Cerebellar nuclear complex (tissue), 1 donor: ENCODE measurements around the gene PAOX.
A peak's percentile ranks its signal among the peaks of the same experiment; 100 is the strongest.
"Not testable (repeated sequence)": the region's sequence is repeated elsewhere in the genome, so short reads cannot be mapped to it uniquely, and the experiment has no call there.

Experiments used
- DNase-seq, 2 experiments: peaks; one replicate each; lab custom pipeline; 2025; lab: John Stamatoyannopoulos, UW

PAOX gene

DNA sequence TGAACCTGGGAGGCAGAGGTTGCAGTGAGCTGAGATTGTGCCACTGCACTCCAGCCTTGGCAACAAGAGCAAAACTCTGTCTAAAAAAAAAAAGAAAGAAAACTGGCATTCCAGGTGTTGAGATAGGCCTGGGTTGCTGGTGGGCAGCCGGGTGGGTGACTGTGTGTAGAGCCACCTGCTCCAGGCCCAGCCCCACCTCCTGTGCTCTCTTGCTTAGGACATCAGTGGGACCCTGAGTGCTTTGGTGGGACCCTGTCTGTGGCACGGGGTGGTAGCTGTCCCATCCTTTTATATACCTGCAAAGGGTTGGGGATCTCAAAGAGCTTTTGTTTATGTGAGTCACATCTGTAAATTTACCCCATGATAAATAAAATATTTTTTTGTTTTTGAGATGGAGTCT is 6.2 kb downstream of the PAOX start:
- DNase-seq, result no peak

DNA sequence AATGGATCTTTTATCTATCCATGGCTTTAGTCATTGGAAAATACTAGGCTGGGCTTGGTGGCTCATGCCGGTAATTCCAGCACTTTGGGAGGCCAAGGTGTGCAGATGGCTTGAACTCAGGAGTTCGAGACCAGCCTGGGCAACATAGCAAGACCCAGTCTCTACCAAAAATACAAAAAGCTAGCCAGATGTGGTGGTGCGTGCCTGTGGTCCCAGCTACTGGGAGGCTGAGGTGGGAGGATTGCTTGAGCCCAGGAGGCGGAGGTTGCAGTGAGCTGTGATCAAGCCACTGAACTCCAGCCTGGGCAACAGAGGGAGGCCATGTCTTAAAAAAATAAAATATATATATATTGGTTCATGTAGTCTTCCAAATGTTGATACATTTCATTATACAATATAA is 7.9 kb downstream of the PAOX start:
- not testable (repeated sequence) for DNase-seq

DNA sequence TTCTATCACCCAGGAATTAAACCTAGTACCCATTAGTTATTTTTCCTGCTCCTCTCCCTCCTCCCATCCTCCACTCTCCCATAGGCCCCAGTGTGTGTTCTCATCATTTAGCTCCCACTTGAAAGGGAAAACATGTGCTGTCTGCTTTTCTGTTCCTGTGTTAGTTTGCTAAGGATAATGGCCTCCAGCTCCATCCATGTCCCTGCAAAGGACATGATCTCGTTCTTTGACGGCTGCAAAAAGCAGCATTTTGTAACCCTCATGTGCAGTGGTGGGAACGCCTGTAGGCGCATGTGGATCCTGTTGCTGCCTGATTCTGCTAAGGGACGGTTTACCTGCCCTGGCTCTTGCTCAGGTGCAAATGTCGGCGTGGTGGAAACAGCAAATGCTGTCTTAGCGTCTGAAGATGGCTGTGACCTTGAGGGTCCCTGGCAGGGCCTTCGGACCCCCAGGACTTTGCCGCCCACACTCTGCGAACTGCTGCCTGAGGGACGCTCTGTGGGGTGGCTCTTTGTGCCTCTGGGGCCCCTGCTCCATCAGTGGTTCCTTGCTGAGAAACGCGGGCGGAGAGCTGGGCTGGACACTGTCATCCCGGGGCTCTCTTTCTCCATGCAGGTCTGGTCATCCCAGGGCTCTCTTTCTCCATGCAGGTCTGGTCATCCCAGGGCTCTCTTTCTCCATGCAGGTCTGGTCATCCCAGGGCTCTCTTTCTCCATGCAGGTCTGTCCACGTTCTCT is 9.3 kb downstream of the PAOX start:
- DNase-seq, result no peak

DNA sequence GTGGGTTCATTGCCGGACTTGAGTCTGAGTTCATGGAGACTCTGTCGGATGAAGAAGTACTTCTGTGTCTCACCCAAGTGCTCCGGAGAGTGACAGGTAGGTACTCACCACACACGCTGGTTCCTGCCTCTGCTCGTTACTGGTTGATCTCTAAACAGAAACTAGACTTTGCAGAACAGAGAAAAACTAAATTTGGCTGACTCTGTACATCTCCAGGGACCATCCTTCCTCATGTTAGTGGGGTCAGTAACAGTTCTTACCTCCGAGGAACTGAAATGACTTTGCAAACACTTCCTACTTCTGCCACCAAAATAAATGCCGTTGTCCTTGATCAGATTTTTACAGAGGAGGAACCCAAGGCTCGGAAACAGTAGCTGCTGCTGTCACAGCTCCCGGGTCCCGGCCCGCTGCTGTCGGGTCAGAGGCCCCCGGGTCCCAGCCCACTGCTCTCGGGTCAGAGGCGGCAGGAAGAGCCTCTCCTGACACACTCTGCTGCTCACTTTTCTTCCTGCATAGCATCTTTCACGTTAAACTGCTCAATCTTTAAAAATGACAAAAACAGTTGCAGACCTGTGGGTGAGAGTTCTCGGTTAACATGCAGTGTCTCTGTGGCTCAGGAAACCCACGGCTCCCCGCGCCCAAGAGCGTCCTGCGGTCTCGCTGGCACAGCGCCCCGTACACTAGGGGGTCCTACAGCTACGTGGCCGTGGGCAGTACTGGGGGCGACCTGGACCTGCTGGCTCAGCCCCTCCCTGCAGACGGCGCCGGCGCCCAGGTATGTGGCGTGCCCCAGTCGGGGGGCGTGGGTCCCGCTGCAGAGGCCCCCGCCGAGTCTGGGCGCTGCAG is 10.1 kb downstream of the PAOX start:
- no peak for DNase-seq

DNA sequence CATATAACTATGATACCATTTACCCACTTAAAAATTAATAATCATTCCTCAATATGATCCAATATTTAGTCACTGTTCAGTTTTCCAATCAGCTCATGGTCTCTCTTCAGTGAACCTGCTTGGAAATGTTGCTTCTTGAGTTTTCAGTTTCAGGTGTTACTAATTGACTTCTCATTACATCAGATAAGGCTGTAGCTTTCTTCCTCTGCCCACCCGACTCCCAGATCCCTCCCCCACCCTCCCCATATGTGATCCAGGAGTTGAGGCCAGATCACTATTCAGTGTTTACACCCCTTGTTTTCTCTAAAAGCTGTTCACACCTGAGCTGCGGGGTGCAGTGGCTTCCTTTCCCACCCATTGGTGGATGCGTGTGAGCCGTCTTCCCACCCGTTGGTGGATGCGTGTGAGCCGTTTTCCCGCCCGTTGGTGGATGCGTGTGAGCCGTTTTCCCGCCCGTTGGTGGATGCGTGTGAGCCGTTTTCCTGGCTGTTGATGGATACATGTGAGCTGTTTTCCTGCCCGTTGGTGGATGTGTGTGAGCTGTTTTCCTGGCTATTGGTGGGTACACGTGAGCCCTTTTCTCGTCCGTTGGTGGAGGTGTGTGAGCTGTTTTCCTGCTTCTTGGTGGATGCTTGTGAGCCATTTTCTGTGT is 11.7 kb downstream of the PAOX start:
- no peak for DNase-seq

DNA sequence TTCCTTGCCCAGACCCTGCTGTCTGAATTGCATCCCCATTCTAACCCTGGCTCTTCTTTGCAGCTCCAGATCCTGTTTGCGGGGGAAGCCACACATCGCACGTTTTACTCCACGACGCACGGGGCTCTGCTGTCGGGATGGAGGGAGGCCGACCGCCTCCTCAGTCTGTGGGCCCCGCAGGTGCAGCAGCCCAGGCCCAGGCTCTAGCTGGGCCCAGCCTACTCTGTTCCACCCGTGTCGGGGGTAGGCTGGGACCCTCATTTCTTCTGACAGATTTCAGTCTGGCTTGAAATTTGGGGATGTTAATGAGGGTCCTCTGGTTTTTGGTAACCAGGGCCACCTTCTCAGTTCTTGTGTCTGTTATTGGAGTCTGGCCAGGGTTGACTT is 12.2 kb downstream of the PAOX start:
- DNase-seq, result no peak

DNA sequence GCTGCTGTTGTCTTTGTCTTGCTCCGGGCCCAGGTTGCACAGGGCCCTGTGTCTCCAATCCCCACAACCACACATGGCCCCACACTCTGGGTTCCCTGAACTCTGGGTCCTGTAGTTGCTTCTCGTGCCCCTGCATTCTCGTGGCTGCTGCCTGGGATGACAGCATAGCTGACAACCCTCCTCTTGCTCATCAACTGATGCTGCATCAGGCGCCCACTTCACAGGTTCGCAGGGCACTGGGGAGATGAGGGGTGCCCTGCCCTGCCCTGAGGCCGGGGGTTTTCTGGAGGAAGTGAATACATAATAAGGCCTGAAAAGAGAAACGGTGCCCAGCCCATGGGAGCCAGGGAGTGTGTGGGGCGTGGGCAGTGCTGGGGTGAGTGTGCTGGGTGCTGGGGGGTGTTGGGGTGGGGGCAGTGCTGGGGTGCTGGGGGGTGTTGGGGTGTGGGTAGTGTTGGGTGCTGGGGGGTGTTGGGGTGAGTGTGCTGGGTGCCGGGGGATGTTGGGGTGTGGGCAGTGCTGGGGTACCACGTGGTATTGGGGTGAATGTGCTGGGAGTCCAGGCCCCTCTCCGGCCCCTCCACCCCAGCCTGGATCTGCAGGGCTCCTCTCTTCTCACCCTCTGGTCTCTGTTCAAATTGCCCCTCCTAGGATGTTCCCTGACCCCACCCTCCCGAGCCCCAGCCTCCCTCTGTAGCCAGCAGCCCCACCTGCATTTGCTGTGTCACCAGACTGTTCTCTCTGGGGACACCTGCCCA is 12.9 kb downstream of the PAOX start:
- DNase-seq, result no peak

DNA sequence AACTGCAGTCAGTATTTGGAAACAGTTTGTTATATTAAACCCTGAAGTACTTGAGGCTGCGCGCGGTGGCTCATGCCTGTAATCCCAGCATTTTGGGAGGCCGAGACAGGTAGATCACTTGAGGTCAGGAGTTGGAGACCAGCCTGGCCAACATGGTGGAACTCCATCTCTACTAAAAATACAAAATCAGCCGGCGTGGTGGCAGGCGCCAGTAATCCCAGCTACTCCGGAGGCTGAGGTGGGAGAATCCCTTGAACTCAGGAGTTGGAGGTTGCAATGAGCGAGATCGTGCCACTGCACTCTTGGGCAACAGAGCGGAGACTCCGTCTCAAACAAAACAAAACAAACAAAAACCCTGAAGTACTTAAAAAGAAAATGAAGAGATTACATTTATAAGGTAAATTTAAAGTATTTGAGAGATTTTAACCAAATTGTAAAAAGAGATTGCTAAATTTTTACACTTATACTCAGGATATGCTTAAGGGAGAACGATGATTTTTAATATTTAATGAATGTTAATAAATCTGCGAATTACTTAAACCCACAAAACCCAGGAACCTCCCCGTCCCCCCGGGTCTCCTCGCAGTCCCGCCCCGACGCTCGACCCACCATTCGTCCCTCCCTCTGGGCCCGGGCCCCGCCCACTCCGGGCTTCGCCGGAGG is 14.5 kb downstream of the PAOX start:
- DNase-seq, result no peak

DNA sequence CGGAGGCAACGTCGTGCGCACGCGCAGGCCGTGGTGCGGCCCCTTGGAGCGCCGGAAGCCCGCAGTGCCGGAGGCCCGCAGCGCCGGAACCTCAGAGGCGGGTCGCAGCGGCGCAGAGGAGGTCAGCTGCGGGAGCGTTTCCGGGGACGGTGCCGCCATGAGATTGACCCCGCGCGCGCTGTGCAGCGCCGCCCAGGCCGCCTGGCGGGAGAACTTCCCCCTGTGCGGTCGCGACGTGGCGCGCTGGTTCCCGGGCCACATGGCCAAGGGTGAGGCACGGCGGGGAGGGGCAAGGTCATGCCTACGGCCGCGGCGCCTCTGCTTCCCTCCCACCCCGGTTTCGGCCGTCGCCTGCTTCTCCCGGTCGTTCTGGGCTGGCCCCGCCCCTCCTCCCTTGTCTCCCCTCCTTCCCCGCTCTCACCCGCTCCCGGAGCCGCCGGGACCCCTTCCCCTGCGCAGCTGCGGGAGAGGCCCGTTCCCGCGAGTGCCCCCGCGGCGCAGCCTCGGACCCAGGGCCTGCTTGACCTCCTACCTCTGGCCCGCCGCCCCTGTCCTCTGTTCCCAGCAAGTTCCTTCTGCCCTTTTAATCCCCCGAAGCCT is 15.1 kb downstream of the PAOX start, which contains the start of gene MTG1:
Gene MTG1 (plus strand): TSS at position 94 of the 600 bp plus-strand sequence. CDS start 64 bp downstream, at position 158.
- DNase-seq, result peak; percentile 38 to 68

DNA sequence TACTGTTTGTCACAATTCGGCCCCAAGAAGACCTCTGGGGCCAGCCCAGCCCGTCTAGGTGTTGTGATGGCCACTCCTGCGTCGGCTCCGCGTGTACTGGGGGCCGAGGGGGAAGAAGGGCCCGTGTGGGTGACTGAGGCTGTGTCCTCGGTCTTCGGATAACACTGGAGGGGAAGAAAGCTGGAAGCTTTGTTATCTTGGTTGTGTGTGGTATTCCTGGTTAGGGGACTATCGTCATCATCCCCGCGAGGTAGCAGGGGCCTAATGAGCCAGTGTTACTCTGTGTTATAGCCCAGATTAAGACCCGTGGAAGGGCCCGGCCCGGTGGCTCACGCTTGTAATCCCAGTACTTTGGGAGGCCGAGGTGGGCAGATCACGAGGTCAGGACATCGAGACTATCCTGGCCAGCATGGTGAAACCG is 15.7 kb downstream of the PAOX start:
- DNase-seq, result no peak

DNA sequence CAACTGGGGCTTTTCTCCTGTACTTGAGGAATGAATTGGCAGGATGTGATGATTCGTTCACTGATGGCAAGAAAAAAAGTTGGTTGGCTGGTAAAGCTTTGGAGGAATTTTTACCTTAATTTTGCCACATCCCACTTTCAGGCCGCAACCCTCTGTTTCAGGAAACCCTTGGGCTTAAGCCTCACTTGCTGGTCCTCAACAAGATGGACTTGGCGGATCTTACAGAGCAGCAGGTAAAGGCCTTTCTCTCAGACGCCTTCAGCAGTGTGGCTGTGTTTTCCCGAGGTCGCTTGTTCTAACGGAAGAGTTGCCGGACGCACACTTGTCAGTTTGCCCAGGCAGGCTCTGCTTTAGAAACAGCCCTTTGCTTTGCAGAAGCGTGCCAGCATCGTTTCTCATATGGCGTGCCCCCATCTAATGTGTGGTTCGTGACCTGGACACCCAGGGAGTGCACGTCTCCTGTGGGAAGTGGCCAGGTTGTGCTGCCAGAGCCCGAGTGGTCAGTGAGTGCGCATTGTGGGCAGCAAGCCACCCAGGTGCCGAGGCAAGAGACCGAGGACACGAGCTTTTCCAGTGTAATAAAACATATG is 17.1 kb downstream of the PAOX start:
- DNase-seq, result no peak

DNA sequence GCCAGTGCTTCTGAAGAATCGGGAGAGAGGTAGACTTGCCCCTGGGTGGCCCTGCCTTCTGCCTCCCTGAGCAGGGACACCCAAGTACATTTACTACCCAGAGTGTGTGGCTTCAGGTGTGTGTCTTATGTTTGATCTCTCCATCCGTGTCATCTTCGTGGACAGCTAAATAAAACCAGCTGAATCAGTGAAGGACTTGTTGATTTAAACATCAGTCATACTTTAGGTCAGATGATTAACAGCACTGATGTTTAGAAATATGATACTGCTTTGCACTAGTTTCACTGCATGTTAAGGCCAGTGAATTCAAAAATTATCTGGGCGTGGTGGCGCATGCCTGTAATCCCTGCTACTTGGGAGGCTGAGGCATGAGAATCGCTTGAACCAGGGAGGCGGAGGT is 18.9 kb downstream of the PAOX start:
- DNase-seq, result no peak

DNA sequence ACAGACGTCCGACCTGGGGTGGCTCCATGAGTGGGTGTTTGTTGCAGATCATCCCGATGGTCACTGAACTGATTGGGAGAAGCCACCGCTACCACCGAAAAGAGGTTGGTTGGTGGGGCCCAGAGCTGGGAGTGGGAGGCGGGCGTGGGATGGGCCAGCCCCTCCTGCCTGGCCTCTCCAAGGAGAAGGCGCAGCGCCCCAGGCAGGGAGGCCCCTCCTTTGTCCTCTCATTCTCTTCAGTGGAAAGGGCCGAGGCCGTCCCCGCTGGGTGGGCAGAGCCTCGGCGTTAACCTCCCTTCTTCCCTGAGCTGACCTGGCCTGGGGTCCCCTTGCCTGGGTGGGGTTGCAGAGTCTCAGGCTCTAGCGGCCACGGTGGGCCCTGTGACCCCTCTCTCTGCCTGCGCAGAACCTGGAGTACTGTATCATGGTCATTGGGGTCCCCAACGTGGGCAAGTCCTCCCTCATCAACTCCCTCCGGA is 20.1 kb downstream of the PAOX start:
- no peak for DNase-seq

DNA sequence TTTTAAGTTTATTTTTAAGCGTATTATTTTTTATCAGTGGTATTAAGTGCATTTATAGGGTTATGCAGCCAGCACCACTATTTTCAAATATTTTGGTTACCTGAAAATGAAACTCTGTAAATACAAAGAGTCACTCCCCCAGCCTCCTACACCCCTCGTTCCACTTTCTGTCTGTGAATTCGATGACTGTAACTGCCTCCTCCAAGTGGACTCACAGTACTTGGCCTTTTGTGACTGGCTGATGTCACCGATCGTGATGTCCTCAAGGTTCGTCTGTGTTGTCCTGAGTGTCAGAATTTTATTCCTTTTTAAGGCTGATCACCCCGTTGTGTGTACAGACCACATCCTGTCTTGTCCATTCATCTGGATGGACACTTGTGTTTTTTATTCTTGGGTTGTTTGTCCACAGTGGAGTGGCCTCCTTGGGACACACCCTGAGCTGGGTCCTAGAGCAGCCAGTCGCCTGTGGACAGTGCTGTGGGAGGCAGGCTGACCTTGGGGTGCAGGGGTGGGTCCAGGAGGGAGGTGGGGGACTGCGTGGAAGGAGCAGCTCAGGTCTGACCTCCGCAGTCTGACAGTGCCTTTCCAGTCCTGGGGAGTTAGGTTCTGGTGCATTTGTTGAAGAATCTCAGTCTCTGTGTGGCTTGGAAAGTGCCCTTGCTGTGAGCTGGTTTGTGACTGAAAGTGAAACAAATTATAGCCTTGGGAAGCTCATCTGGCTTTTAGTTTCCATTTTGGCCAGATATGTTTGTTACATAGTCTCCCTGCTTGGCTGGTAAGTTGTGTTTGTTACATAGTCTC is 21.8 kb downstream of the PAOX start:
- DNase-seq, result no peak

DNA sequence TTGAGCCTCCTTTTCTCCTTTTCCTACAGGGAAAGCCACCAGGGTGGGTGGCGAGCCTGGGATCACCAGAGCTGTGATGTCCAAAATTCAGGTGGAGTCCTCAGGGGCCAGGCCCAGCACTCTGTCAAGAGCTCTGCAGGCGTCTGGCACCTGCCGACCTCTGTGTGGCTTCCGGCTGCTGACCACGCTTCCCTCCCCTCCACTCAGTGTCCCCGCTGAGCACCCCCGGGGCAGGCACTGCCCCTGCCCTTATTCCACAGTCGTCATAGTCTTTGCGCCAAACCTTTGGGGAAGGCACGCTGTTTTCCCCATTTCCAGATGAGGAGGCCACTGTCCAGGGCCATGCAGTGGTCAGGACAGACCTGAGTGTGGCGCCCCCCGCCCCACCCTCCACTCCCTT is 22.4 kb downstream of the PAOX start:
- DNase-seq, result no peak

DNA sequence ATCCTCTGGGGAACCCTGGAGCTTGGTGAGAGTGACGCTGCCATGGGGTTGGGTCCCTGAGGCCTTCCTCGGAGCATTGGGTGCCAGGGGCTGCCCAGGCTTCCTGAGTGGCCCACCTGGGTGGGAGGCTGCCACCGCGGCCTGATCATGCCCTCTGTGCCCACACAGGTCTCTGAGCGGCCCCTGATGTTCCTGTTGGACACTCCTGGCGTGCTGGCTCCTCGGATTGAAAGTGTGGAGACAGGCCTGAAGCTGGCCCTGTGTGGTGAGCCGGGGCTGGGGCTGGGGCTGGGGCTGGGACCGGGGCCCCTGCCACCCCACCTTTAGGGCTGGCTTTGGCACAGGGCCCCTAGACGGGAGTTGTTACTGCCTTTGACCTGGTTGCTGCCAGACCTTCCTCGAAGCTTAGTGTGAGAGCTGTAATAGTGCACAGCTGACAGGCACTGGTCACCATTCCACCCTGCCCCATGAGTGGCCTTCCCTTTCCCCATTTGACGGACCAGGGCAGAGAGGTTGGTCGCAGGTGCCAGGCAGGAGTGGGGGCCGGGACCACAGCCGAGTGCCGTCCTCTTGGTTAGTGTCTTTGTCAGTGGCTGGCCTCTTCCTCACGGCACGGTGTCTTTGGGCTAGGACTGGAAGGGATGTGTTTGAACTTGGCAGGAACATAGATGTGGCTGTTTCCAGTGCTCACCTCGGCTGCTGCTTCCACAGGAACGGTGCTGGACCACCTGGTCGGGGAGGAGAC is 23.1 kb downstream of the PAOX start:
- no peak for DNase-seq

DNA sequence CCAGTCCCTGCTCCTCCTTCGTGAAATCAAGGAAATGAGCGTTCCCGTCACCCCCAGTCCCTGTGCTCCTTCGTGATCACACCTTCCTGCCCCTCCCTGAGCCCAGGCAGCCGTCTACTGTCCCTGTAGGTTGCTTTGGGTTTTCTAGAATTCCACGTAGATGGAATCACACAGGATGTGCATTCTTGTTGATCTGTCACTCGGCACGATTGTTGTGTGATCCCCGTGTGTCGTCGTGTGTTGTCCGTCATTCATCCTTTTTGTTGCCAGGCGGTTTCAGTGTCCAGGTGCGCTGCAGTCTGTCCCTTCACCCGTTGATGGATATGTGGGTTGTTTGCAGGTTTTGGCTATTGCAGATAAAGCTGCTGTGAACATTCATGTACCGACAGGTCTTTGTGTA is 24.3 kb downstream of the PAOX start:
- DNase-seq, result no peak

DNA sequence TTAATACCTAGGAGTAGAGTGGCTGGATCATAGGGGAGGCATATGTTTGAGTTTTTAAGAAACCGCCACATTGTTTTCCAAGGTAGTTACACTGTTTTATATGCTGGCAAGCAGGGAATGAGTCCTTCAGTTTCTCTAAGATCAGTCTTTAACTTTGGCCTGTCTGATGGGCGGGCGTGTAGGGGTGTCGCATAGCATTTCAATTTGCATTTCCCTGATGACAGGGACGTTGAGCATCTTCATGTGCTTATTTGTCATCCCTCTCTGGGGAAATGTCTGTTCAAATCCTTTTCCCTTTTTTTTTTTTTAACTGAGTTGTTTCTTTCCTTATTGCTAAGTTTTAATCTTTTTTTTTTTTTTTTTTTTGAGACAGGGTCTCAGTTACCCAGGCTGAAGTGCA is 24.7 kb downstream of the PAOX start:
- no peak for DNase-seq

DNA sequence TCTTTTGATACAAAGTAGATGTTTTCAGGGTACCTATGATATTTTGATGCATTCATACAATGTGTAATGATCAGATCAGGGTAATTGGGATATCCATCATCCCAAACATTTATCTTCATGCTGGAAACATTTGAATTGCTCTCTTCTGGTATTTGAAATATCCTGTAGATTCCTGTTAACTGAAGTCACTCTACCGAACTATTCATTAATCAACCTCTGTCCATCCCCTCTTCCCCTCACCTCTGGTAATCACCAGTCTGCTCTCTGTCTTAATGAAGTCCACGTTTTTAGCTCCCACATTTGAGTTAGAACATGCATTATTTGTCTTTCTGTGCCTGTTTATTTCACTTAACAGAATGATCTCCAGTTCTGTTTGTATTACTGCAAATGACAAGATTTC is 26.2 kb downstream of the PAOX start:
- no peak for DNase-seq
